DOHH2 (cell line): Measurements from ENCODE around the gene GDI1.

Source experiments
- EZH2phosphoT487 ChIP-seq: fragments of 200-600 bp; sonication (generic); IDR thresholded peaks from 2 replicates; pipeline ENCODE4 v1.6.1; 2017; ENCODE audit warnings: borderline replicate concordance, mild to moderate bottlenecking, antibody characterized with exemption, low read length, moderate library complexity, mixed read lengths
- TF ChIP-seq, protein P1 (sequence below): fragments of 200-600 bp; sonication (generic); IDR thresholded peaks from one replicate; pipeline ENCODE4 v1.5.1; 2014; ENCODE audit warnings: antibody characterized with exemption, mild to moderate bottlenecking, low read depth, low read length; ENCODE audit not compliant: poor library complexity, severe bottlenecking

- TF ChIP-seq, protein P1, sequence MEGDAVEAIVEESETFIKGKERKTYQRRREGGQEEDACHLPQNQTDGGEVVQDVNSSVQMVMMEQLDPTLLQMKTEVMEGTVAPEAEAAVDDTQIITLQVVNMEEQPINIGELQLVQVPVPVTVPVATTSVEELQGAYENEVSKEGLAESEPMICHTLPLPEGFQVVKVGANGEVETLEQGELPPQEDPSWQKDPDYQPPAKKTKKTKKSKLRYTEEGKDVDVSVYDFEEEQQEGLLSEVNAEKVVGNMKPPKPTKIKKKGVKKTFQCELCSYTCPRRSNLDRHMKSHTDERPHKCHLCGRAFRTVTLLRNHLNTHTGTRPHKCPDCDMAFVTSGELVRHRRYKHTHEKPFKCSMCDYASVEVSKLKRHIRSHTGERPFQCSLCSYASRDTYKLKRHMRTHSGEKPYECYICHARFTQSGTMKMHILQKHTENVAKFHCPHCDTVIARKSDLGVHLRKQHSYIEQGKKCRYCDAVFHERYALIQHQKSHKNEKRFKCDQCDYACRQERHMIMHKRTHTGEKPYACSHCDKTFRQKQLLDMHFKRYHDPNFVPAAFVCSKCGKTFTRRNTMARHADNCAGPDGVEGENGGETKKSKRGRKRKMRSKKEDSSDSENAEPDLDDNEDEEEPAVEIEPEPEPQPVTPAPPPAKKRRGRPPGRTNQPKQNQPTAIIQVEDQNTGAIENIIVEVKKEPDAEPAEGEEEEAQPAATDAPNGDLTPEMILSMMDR = no peak
- no peak for TF ChIP-seq EZH2phosphoT487
Measured at GRCh38 chrX:154439841-154440240, 2.9 kb downstream of the GDI1 start.
